ENCODE measurements around the gene CBY1.
A peak's percentile ranks its signal among the peaks of the same experiment; 100 is the strongest.
"Not testable (repeated sequence)": the region's sequence is repeated elsewhere in the genome, so short reads cannot be mapped to it uniquely, and the experiment has no call there.

The CBY1 gene

GRCh38 chr22:38656256-38657044 is at the start of gene CBY1, which contains the start of gene FAM227A:
TSS of gene CBY1 (plus strand) at chr22:38656638. CDS start at chr22:38668055, 11,417 bp downstream.
TSS of gene FAM227A (minus strand) at chr22:38656392. CDS start at chr22:38650168, 6,224 bp downstream.
- peak; percentile 71 for DNase-seq

- no peak for DNase-seq
Observed at GRCh38 chr22:38607680-38608079, 48.8 kb upstream of the CBY1 start.

- DNase-seq = no peak
Observed at GRCh38 chr22:38608992-38609750, 47.3 kb upstream of the CBY1 start.

GRCh38 chr22:38610234-38610633 is 46.2 kb upstream of the CBY1 start:
- DNase-seq = no peak

GRCh38 chr22:38611559-38611958 is 44.9 kb upstream of the CBY1 start:
- DNase-seq = no peak

GRCh38 chr22:38612217-38613006 is 44.0 kb upstream of the CBY1 start:
- no peak for DNase-seq

- DNase-seq = no peak
Observed at GRCh38 chr22:38613588-38613987, 42.9 kb upstream of the CBY1 start.

GRCh38 chr22:38614332-38615063 is 41.9 kb upstream of the CBY1 start:
- DNase-seq = no peak

- not testable (repeated sequence) for DNase-seq
Observed at GRCh38 chr22:38615064-38615405, 41.4 kb upstream of the CBY1 start.

- DNase-seq = no peak
Observed at GRCh38 chr22:38618258-38618657, 38.2 kb upstream of the CBY1 start.

GRCh38 chr22:38618682-38619081 is 37.8 kb upstream of the CBY1 start:
- DNase-seq = no peak

- DNase-seq = no peak
Observed at GRCh38 chr22:38623351-38623750, 33.1 kb upstream of the CBY1 start.

- DNase-seq = no peak
Observed at GRCh38 chr22:38628444-38628843, 28.0 kb upstream of the CBY1 start.

- DNase-seq = no peak
Observed at GRCh38 chr22:38629108-38629507, 27.3 kb upstream of the CBY1 start.

- DNase-seq = no peak
Observed at GRCh38 chr22:38631724-38632123, 24.7 kb upstream of the CBY1 start.

GRCh38 chr22:38632528-38632927 is 23.9 kb upstream of the CBY1 start:
- DNase-seq = no peak

- DNase-seq = no peak
Observed at GRCh38 chr22:38638216-38638615, 18.2 kb upstream of the CBY1 start.

GRCh38 chr22:38638728-38639127 is 17.7 kb upstream of the CBY1 start:
- no peak for DNase-seq

- DNase-seq = no peak
Observed at GRCh38 chr22:38641476-38642040, 14.9 kb upstream of the CBY1 start.

GRCh38 chr22:38644245-38644644 is 12.2 kb upstream of the CBY1 start:
- DNase-seq = not testable (repeated sequence)

- no peak for DNase-seq
Observed at GRCh38 chr22:38645430-38645829, 11.0 kb upstream of the CBY1 start.

GRCh38 chr22:38649841-38650522 is 6.5 kb upstream of the CBY1 start:
- no peak for DNase-seq
